Fibroblast of skin of abdomen (primary cell): Measurements from ENCODE around the gene RNASEL.

ENCODE experiments used
- DNase-seq: peaks from one replicate; pipeline ENCODE4 v3.0.0-alpha.2; 2013

The RNASEL gene

GRCh38 chr1:182600745-182601415 is 11.8 kb upstream of the RNASEL start:
- DNase-seq, result no peak

DNA sequence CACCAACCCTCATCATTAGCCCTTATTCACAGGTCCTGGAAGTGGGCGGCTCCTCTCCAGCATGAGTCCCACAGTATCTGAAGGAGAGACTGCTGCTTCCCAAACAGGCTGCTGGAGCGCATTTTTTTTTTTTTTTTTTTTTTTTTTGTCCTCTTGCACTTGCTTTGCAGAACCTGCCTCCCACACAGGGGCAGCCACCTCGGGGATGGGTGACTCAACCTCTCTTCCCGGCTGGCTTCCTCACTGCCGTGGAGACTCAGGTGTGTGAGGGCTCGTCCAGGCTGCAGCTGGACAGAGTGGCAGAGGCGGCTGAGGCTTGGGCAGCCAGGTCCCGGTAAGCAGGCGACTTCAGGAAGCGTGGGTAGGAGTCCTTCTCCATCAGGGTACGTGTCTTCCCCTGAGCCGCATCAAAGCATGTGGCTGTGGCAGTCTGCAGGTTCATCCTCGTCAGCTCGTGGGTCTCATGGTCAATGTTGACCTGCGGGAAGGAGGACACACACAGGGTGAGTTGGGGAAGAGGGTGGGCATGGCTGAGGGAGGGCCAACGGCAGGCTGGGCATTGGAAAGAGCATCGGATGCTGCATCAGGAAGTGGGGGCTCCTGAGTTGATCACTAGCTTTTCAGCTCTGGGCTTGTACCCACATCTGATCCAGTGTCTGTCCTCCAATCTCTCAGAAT is 11.1 kb upstream of the RNASEL start:
- DNase-seq, result no peak

DNA sequence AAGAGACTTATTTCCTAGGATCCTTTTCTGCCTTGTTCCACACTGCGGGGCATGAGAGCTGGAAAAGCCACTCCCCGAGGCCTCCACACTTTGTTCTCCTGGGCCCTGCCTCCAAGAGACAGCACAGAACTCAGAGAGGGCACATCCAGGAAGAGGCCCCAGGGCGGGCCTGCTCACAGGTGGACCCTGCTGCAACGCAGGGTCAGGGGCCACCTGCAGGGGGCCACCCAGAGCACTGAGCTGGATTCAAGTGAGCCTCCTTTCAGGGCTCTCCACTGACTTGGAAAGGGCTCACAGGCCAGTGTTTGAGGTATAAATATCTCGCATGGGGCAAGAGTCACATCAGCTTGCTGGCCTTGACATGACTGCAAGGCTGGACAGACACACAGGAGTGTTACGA is 10.3 kb upstream of the RNASEL start:
- DNase-seq, result no peak

- DNase-seq, result no peak
These were observed 9.2 kb upstream of the RNASEL start for GRCh38 chr1:182598296-182598695.

DNA sequence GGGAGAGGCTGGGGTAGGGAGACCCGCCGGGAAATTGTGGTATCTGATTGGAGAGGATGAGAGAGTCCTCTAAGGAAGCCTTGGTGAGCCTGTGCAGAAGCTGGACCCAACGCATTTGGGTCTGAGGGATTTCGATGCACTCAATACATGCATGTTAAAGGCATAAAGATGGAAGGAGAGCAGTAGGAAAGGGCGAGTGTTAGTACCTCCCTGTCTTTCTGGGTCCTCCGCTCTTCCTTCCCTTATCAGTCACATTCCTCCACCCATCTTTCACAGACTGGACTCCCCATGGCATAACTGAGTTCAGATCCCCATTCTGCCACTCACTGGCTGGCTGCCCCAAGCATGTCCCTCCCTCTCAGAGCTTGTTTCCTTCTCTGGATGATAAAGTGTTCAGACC is 7.9 kb upstream of the RNASEL start:
- no peak for DNase-seq

GRCh38 chr1:182595641-182596240 is 6.7 kb upstream of the RNASEL start:
- DNase-seq, result peak; percentile 58

GRCh38 chr1:182589931-182590330 is 875 bp upstream of the RNASEL start:
- no peak for DNase-seq

GRCh38 chr1:182589520-182589919 is 464 bp upstream of the RNASEL start:
- DNase-seq, result no peak

DNA sequence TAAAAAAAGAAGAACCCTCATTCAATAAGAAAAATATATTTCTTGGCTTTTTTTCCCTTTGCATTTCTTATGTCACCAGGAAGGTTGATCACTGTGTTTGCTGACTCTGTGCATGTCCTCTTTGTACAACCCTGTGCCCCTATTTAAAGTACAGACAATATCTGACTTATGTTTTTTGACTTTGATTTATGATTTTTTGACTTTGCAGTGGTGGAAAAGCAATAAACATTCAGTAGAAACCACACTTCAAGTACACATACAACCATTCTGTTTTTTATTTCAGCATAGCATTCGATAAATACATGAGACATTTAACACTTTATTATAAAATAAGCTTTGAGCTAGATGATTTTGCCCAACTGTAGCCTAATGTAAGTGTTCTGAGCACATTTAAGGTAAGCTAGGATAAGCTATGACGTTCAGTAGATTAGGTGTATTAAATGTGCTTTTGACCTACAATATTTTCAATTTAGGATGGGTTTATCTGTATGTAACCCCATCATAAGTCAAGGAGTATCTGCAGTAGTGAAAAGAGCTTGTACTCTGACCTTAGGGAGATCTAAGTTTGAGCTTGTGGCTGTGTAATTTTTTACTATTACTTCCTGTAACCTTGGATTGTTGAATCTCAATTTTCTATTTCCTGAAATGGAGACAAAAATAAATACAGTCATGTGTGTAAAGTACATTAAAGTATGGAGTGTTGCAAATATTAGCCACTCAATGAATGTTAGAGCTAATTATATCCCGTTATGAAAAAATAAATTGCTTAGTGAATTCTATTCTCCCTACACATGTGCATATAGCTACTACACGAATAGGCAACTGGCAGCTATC is 1.2 kb downstream of the RNASEL start:
- no peak for DNase-seq

DNA sequence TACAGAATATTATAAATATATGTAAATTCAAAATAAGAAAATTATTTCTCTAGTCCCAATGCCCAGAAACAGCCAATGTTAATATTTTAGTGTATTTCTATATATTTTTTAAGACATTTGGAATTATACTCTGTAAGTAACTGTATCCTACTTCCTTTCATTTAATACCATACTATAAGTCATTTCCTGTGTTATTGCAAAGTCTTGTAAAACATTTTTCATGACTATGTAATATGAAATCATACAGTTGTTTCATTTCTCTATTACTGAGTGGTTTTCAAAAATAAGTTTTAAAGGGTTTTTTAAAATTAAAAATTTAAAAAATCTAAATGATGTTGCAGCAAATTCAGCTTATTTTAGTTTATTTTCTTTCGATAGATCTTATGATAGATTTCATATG is 2.0 kb downstream of the RNASEL start:
- no peak for DNase-seq

DNA sequence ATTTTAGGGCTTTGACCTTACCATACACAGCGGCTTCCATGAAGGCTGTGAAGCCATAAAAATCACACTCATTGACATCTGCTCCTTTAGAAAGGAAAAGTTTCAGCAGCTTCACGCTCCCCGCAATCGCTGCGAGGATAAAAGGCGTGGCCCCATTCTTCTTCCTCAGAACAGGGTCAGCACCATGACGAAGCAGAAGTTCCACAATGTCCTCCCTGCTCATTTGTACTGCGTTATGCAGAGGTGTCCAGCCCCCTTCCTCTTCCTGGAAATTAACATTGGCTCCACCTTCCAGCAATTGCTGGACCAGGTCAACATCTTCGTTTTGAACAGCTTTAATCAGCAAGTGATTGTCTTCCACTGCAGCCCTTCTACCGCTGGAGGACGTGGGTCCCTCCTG is 2.7 kb downstream of the RNASEL start:
- DNase-seq, result no peak

DNA sequence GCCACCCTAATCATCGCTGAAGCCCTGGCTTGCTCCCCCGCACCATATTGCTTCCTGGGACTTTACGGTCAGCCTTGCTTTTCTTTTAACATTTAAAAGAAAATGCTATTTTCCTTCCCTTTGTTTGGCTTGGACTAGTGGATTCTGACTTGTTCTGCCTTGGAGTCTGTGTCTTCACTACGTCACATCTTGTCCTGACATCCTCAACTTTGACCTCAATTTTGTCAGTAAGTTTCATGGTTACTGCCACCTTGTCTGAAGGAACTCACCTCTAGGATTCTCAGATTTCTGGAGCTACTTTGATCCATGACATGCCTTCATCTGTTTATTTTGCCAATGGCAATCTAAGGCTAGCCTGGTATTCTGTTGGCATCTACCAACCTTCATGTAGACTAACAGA is 4.3 kb downstream of the RNASEL start:
- no peak for DNase-seq

DNA sequence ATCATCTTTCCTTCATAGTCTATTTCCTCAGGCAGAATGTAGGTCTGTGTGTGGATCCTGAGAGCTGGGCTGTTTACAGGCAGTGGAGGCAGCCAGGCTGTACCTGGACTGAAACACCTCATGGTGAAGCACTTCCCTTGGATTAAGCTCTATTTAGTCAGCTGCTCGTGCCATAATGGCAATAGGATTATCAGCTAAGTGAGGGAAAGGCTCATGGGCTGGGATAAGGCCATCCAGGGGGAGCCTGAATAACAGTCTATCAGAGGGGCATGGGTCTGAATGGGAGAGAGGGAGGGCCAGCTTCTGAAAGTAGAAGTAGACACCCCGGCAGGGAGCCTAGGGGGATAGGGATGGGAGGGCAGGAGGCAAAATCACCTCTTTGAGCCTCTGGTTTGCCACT is 8.3 kb downstream of the RNASEL start:
- DNase-seq, result no peak

DNA sequence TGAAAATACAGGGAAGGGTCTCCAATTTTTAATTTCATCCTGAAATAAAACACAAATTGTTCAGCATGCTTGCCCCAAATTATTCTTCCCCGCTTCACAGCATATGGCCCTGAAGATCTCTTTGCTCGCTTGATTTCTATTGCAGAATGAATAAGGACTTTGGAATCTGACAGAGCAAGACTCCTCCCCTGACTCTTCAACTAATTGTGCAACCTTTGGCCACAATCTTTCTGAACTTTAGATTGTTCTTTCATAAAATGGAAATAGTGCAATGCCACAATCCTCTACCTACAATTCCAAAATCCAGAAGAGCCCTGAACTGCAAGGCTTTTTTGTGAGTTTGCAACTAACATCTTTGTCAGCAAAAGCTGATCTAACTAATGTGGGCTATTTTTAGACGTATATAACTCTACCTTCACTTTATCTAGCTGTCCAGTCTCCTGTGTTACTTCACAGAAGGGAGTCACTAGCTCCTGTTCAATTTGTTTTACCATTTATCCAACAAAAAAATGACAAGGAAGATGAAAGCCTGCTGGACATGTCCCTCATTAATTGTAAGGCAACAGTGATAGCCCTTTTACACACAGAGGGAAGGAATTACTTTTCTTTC is 13.4 kb downstream of the RNASEL start:
- DNase-seq, result peak; percentile 56

- no peak for DNase-seq
These were observed 14.9 kb downstream of the RNASEL start for GRCh38 chr1:182574156-182574555.

GRCh38 chr1:182570611-182570970 is 18.5 kb downstream of the RNASEL start:
- DNase-seq, result no peak

- no peak for DNase-seq
These were observed 19.0 kb downstream of the RNASEL start for GRCh38 chr1:182569939-182570610.

GRCh38 chr1:182568647-182569284 is 20.3 kb downstream of the RNASEL start:
- no peak for DNase-seq

DNA sequence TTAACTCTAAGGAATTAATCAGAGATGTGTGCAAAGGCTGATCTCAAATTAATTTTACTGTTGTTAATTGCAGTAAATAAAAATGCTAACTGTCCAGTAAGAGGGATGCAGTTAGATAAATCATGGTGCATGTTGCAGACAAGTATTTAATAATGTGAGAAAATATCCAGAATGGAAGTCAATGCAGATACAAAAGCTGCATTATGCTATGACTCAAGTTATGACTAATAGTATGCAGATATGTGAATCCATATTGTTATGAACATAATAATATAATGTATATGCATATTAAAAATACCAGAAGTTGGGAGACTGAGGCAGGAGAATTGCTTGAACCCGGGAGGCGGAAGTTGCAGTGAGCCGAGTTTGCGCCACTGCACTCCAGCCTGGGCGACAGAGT is 21.4 kb downstream of the RNASEL start:
- DNase-seq, result no peak

GRCh38 chr1:182565537-182565936 is 23.5 kb downstream of the RNASEL start:
- no peak for DNase-seq

- no peak for DNase-seq
These were observed 24.6 kb downstream of the RNASEL start for GRCh38 chr1:182564406-182565004.
